GM18520 (cell line): ENCODE measurements around the gene TDRD7.

Source experiments
- ATAC-seq: cut with Tn5 transposase; IDR thresholded peaks from one replicate; pipeline ENCODE4 v1.9.1; 2021; ENCODE audit not compliant: unreplicated experiment

Gene TDRD7

DNA sequence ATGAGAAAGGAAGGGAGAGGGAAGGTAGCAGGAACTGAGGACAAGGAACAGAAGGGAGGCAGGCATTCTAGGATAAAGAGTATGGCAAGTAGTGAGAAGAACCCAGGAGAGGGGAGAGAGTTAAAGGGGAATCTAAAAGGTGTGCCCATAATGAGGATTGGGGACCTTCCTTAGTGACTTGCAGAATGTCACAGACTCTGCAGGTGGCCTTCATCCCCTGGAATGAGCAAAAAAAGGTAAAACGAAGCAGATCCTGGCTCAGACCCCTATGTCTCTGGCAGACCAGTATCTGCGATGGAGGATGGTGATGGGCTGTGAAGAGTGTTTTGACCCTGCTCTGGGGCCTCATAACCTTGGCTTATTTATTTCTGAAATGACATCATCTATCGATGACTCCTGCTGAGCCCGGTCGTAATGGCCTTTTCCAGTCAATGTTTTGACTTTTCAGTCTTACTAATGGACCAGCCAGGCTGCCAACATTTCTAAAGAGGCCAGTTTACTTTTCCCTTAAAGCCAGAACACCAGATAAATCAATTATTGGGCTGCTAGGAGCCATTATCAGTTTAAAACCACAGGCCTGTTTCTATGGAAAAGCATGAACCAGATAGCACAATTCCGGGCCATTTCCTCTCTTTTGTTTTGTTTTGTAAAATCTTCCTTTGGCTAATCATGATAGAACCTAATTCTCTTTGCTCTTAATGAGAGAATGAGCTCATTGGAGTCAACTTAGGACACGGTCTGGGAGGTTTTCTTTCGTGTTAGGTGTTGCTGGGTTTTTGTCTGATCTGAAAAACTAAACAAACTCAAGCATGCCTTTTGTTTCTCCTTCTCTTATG lies 92.7 kb downstream of the TDRD7 start:
- ATAC-seq = no peak

DNA sequence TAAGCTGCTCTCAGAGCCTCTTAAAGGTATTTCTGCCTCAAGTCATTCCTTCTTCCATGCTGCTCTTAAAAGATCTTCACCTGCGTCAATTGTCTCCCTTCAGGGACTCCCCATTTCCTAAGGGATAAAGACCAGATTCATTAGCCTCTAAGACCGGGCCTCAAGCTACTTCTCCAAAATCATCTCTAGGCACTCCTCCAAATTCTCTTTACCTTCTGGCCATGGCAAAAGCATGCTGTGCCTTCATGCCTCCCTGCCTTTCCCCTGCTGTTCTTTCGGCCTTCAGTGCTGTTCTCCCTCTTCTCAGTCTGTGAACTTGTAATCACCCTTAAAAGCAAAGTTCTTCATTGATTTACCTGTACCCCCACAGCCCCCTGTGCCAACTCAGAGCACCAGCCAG lies 93.9 kb downstream of the TDRD7 start:
- ATAC-seq = no peak

DNA sequence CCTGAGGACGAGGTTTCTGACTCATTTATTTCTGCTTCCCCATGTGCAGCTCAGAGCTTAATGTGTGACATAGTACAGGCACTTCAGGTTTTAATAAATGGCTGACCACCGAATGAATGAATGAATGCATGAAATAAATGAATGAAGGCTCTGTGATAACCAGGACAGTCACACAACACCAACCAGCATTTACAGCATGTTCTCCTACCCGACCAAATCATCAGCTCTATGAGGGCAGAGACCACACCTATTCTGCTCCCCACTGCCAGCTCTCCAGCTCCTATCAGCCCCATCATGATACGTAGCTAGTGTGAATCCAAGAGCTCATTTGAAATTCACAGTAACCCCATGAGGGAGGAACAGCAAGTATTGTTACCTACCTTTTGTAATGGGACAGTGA lies 94.4 kb downstream of the TDRD7 start:
- ATAC-seq = no peak

DNA sequence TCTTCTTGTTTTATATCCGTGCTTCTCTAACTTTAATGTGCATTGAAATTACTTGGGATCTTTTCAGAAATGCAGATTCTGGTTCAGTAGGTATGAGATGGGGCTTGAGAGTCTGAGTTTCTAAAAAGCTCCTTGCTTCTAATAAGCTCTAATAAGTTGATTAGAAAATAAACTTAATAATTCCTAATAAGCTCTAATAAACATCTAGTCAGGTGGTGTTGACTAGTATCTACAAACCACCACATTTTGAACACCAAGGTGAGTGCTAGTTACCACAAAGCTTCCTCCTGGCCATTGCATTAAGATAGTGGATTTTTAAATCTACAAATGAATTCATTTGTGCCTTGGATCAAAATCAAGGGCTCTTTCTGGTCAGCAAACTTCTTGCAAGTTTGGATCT lies 94.9 kb downstream of the TDRD7 start:
- ATAC-seq = no peak

DNA sequence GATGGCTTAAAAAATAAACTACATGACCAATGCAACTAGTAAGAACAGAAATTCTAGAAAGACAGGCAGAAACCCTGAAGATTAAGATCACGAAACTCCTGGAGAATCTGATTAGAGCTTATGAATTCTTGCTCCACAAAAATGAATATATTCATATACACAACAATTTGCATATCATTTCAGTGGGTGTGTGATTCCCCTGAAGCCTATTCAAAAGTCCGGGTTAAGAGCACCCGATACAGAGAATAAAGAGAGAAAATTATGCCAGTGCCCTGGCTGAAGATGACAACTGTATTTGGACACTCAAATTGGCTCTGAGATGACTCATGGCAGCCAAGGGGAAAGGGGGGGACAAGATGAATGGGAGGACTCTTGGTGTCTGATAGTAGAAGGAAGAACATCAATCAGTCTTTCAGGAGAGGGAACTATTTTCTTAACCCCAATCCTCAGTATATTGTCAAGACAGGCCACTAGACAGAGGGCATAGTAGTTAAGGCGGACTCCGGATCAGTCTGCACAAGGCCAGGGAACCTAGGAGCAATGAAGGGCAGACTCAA lies 95.6 kb downstream of the TDRD7 start:
- ATAC-seq = no peak

DNA sequence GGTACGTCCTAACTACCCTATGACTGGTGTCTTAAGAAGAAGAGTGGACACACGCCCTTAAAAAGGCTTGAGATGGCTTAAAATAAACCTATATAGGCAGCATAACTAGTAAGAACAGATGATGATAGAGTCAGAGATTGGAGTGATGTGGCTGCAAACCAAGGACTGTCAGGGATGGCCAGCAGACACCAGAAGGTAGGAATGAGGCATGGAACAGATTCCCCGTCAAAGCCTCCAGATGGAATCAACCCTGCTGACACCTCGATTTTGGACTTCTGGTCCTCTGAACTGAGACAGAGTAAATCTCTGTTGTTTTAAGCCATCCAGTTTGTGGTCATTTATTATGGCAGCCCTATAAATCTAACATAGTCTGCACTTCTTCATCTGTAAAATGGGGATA lies 97.0 kb downstream of the TDRD7 start:
- ATAC-seq = no peak

DNA sequence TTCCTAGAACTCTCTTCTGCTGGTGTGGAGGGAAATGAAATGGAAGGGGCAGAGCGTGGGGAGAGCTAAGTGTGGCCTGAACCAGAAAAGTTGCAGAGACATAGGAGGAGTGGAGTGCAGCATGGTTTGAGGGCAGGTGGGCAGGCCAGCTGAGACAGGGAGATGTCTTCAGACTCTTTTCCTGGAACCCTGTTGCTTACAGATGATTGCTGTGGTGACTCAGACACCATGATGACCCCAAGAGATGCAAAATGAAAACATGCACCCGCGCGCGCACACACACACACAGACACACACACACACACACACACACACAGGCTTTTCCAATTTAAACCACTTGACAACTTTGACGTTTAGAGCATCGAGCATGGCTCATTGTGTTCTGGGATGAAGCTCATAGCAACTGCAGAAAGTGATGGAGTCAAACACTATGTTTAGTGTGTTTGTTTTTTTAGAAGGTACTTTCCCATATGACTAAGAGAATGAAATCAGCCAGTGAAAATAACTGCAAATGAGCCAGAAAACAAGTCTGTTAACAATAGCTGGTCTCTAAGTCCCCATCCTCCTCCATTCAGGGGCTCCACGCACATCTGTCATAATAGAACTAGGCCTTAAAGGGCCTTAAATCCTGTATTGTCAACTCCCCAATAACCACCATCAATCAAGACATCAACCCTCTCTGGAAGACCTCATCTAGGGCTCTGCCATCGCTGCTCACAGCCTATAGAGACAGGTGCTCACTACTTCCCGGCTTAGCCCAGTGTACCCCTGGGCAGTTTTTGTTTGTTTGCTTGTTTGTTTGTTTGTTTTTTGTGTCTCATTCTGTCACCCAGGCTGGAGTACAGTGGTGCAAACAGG lies 99.1 kb downstream of the TDRD7 start:
- peak; percentile 66 for ATAC-seq

DNA sequence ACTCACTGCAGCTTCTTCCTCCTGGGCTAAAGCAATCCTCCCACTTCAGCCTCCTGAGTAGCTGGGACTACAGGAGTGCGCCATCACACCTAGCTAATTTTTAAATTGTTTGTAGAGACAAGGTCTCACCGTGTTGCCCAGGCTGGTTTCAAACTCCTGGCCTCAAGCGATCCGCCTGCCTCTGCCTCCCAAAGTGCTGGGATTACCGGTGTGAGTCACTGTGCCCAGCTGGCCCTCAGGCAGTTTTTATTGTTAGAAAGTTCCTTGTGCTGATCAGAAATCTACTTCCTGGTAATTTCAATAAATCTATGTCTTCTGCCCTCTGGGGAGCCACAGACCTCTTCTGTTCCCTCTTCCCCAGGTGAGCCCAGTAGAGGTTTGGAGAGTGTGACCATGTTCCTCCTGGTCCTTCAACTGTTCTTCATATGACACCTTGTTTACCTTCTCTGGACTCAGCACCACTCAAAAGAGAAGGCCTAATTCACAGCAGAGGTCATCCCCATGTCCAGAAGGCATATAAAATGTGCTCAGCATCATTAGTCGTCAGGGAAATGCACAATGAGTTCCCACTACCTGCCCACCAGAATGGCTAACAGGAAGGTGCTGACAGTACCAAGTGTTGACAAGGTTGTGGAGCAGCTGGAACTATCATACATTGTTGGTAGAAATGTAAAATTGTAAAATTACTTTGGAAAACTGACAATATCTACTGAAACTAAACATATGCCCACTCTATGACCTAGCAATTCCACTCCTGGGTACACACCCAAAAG lies 99.9 kb downstream of the TDRD7 start:
- ATAC-seq = no peak

DNA sequence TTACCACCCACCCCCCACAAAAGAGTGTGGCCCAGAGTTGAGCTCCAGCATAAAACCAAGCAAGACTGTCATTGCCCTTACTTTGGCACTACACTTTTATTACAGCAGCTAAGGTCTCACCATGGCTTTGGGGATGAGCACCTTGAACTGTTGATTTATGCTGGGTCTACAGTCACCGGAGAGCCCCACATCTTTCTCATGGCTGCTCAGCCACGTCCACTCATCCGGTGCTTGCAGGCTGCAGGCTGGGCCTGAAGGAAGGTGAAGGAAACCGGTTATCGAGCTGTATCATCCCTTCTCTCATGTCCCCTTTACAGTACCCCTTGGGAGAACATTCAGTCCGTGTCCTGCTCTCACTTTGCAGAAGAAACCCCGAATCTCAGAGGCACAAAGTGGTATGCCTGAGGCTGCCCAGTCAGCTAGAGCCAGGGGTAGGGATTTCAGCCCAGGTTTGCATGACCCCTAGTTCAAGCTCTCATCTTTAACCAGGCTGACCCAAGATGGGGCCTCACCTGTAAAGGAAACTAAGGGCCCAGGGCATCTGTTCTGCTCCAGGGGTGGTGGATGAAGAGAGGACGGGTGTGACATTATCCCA lies 101.2 kb downstream of the TDRD7 start:
- ATAC-seq = no peak

DNA sequence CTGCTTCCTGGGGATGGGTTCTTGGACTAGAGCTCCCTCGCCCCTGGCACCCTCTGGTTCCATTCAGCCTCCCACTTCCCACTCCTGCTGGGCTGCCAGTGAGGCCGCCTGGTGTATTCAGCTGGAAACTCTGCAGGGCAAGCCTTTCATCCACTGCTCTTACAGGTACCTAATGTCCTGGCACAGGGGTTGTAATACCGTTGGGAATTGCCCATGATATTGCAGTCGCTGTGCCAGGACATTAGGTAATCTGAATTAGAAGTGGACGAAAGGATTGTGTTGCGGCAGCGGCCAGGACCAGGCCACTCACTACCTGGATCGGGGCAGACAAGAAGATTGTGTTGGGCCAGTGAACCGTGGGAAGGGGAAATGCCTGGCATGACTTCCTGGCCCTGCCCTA lies 102.6 kb downstream of the TDRD7 start:
- ATAC-seq = no peak

DNA sequence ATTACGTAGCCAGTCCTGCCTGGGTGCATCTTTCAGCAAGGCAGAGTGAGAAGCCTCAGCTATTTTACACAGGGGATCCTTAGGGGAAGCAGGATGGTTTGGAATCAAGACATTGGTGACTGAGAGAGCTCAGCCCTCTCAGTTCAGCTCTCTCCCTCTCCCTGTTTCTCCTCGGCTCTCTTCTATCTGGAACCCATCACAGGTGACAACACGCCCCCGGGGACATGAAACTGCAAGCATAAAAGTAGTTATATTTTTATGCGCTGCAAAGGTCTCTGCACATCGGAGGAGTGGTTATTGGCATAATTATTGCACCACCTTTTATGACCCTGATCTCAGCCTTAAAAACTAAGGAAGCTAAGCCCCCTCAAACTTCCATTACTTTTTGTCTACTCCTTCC lies 103.8 kb downstream of the TDRD7 start:
- no peak for ATAC-seq

DNA sequence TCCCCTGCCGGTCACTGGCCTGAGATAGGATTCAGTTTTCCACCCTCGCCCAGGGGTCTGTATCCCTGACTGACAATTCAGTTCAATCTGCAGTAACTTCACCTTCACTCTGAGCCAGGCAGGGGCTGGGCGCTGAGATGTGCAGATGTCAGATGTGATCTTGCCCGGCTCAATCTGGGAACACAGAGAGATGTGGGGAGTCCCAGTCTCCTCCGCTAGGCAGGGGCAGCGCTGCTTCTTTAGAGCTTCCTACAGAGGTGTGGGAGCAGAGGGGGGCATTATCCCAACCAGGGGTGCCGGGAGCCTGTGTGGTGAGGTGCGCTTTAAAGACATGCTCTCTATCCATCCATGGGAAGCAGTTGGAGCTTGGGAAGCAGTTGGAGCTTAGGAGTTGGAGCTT lies 104.2 kb downstream of the TDRD7 start:
- no peak for ATAC-seq

DNA sequence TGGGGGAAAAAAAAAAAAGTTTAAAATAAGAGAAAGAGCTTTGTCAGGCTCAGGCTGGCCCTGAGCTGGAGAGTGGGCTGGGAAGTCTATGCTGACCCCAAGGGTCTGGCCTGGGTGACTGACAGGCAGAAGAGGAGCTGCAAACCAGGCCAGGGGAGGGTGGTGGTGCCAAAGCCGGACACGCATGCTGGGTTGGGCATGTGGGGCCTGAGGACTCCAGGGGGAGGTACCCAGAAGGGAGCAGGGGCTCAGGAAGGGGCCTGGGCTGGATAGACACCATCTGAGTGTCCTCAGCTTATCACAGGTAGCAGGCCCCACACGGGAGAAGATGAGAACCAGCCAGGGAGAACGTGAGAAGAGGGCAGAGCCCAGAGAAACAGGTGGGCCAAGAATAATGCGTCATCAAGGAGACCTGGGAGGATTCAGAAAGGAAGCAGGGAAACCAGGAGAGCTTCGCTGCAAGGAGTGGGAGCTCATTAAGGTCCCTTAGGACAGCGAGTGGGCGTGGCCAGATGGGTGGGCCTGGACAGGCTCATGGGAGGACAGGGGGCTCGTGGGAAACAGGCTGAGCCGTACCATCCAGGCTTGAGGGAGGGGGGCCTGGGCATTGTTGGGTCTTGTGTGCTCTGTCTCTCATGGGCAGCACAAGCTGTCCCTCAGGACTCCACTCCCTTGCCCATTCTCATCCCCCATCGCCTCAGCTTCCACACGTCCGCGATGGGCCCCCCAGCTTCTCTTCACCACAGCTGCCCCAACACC lies 105.6 kb downstream of the TDRD7 start:
- no peak for ATAC-seq

DNA sequence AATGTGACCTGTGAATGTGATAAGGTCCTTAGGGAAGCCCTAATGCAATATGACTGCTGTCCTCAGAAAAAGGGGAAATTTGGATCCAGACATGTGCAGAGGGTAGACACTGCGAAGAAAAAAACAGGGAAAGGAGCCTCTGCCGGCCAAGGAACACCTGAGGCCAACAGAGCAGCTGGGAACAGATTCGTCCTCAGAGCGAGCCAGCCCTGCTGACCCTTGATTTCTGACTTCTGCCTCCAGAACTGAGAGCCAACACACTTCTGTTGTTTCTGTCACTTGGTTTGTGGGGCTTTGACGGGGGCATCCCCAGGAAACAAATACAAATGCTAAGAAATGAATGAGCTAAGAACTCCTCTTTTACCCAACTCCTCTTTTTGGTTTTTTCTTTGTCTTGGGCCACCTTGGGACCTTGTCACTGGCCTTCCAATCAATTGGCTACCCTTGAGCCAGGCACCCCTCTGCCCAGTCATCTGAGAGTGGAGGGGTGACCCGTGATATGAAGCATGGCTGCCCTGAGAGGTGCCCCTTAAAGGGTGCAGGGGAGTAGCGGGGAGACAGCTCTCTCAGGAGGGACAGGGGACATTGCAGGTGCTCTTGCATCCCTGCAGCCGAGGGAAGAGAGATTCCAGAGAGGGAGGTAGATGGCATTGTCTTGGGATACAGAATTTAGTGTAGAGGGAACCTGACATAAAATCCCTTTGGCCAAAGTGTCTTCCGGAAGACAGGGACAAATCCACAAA lies 106.4 kb downstream of the TDRD7 start:
- no peak for ATAC-seq

DNA sequence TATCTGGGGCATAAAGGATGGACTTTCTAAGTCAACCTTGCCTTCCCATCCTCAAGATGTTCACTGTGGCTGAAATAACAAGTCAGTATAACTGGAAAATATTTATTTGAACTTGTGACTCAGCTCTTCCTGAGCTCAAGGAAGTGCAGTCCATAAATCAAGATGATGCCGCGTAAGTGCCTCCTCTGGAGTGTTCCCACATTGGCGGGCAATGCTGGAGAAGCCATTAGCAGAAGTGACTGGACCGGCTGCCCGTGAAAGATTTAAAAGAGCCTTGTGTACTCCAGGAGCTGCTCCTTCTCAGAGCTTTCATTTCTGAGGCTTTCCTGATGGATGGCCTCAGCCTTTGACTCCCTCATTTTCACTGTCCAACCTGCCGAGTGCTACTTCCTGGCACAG lies 107.0 kb downstream of the TDRD7 start:
- no peak for ATAC-seq

DNA sequence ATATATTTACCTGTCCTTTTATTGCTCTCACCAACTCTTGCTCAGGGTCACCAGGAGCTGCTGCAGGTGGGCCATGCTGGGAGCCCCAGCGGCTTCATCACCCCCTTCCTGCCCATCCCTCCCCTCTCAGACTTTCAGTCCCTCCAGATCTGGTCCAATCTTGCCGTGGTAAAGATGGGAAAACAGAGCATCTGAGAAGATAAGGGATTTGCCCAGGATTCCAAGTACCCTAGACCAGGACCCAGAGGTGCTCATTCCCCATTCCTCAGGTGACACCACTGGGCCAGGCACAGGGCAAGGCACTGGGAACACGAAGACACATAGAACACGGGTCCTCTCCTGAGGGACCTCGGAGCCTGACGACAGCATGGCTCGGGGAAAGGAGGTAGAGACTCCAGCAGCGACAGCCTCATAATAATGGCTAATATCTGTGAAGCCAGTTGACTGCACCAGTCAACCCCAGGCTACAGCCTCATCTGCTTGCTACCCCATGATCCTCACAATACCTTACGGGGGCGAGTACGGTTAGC lies 107.6 kb downstream of the TDRD7 start:
- no peak for ATAC-seq

DNA sequence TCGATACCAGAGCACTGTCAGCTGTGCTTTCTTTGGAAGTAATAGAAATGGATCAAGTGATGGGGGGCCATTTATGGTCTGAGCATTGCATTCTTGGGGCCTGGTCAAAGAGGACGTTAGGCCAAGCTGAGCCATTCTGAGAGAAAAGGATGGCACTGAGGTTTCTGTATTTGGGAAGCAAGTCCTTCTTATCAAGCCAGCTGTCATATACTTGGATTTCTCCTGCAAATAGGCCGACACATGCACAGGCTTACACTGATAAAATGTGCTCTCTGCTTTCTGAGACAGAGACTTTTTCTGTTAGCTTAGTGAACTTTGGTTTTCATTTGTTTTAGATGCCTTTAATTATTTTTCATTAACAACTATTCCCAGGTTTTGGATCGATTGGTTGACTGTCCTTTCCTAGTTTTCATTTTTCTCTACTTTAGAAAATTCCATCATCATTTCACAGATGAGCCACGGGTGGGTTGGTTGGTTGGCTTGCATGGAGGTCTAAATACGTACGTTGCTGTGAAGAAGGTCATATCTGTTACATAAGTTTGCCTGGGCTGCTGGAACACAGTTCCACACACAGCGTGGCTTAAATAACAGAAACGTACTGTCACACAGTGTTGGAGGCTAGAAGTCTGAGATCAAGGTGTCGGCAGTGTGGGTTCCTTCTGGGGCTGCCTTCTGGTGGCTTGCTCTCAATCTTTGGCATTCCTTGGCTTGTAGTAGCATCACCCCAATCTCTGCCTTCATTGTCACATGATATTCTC lies 109.9 kb downstream of the TDRD7 start:
- ATAC-seq = no peak

DNA sequence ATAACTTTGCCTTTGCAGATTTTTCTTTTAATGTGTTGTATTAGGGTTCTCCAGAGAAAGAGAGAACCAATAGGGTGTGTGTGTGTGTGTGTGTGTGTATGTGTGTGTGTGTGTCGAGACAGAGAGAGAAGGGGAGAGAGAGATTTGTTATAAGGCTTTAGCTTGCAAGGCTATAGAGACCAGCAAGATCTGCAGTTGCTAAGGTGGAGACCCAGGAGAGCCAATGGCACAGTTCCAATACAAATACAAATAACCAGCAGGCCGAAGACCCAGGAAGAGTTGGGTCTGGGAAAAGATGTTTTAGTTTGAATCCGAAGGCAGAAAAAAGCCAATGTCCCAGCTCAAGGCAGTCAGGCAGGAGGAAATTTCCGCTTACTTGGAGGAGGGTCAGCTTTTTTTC lies 112.5 kb downstream of the TDRD7 start:
- ATAC-seq = no peak
